ENCODE measurements around the gene THSD1.

Gene THSD1, protein sequence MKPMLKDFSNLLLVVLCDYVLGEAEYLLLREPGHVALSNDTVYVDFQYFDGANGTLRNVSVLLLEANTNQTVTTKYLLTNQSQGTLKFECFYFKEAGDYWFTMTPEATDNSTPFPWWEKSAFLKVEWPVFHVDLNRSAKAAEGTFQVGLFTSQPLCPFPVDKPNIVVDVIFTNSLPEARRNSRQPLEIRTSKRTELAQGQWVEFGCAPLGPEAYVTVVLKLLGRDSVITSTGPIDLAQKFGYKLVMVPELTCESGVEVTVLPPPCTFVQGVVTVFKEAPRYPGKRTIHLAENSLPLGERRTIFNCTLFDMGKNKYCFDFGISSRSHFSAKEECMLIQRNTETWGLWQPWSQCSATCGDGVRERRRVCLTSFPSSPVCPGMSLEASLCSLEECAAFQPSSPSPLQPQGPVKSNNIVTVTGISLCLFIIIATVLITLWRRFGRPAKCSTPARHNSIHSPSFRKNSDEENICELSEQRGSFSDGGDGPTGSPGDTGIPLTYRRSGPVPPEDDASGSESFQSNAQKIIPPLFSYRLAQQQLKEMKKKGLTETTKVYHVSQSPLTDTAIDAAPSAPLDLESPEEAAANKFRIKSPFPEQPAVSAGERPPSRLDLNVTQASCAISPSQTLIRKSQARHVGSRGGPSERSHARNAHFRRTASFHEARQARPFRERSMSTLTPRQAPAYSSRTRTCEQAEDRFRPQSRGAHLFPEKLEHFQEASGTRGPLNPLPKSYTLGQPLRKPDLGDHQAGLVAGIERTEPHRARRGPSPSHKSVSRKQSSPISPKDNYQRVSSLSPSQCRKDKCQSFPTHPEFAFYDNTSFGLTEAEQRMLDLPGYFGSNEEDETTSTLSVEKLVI

GRCh38 chr13:52405767-52406494 is at the start of gene THSD1:
Gene THSD1, minus strand, starts transcription at chr13:52406172. Its CDS starts 3,572 bp downstream, at chr13:52402600.
- TF ChIP-seq, protein P1, sequence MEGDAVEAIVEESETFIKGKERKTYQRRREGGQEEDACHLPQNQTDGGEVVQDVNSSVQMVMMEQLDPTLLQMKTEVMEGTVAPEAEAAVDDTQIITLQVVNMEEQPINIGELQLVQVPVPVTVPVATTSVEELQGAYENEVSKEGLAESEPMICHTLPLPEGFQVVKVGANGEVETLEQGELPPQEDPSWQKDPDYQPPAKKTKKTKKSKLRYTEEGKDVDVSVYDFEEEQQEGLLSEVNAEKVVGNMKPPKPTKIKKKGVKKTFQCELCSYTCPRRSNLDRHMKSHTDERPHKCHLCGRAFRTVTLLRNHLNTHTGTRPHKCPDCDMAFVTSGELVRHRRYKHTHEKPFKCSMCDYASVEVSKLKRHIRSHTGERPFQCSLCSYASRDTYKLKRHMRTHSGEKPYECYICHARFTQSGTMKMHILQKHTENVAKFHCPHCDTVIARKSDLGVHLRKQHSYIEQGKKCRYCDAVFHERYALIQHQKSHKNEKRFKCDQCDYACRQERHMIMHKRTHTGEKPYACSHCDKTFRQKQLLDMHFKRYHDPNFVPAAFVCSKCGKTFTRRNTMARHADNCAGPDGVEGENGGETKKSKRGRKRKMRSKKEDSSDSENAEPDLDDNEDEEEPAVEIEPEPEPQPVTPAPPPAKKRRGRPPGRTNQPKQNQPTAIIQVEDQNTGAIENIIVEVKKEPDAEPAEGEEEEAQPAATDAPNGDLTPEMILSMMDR (IDR thresholded peaks at IDR 0.05; ENCODE audit: control insufficient read depth, insufficient read depth, low read depth, low read length, missing control alignments): no peak
- peak within 1 kb of the TSS; percentile 98 for H3K4me3 ChIP-seq (ENCODE audit: control insufficient read depth, low read depth, low read length)
- DNase-seq (ENCODE audit: low read depth): no peak

- H3K4me3 ChIP-seq (ENCODE audit: control insufficient read depth, low read depth, low read length): peak overlapping the region; percentile 71
- TF ChIP-seq, protein P1 (IDR thresholded peaks at IDR 0.05; ENCODE audit: control insufficient read depth, insufficient read depth, low read depth, low read length, missing control alignments): no peak
- DNase-seq (ENCODE audit: low read depth): no peak
These were observed 49.7 kb upstream of the THSD1 start for GRCh38 chr13:52455677-52456041.

GRCh38 chr13:52454820-52455676 is 49.1 kb upstream of the THSD1 start, which contains the start of gene CKAP2:
Gene CKAP2, plus strand, starts transcription at chr13:52455478. Its CDS starts 79 bp downstream, at chr13:52455557.
- peak; percentile 66 for DNase-seq (ENCODE audit: low read depth)
- TF ChIP-seq, protein P1 (IDR thresholded peaks at IDR 0.05; ENCODE audit: control insufficient read depth, insufficient read depth, low read depth, low read length, missing control alignments): no peak
- peak within 1 kb of the TSS; percentile 71 for H3K4me3 ChIP-seq (ENCODE audit: control insufficient read depth, low read depth, low read length)

DNA sequence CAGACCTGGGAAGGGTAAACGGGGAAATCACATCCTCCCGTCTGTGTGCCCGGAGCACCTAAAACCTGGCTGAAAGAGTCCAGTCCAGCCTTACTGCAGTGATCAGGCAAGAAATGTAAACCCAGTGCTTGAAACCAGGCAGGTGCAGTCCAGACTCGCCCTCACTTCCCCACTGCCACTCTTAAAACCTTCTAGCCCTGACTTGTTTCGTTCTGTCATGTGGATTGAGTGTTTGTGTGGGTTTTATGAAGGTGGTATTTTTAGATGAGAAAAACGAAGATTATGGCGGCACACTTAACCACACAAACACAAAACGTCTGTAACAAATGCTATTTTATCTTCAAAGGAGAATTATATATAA is 48.5 kb upstream of the THSD1 start:
- peak overlapping the region; percentile 71 for H3K4me3 ChIP-seq (ENCODE audit: control insufficient read depth, low read depth, low read length)
- TF ChIP-seq, protein P1 (IDR thresholded peaks at IDR 0.05; ENCODE audit: control insufficient read depth, insufficient read depth, low read depth, low read length, missing control alignments): no peak
- no peak for DNase-seq (ENCODE audit: low read depth)

GRCh38 chr13:52452470-52452869 is 46.5 kb upstream of the THSD1 start:
- TF ChIP-seq, protein P1 (IDR thresholded peaks at IDR 0.05; ENCODE audit: control insufficient read depth, insufficient read depth, low read depth, low read length, missing control alignments): no peak
- DNase-seq (ENCODE audit: low read depth): no peak
- H3K4me3 ChIP-seq (ENCODE audit: control insufficient read depth, low read depth, low read length): no peak overlapping the region
